CD4-positive, alpha-beta T cell treated with Interleukin-17A for 1 hour (primary cell): Measurements from ENCODE around the gene CC2D1A.

Experiments
- DNase-seq: peaks from one replicate; pipeline ENCODE4 v3.0.0-alpha.2; 2020

CC2D1A gene

DNA sequence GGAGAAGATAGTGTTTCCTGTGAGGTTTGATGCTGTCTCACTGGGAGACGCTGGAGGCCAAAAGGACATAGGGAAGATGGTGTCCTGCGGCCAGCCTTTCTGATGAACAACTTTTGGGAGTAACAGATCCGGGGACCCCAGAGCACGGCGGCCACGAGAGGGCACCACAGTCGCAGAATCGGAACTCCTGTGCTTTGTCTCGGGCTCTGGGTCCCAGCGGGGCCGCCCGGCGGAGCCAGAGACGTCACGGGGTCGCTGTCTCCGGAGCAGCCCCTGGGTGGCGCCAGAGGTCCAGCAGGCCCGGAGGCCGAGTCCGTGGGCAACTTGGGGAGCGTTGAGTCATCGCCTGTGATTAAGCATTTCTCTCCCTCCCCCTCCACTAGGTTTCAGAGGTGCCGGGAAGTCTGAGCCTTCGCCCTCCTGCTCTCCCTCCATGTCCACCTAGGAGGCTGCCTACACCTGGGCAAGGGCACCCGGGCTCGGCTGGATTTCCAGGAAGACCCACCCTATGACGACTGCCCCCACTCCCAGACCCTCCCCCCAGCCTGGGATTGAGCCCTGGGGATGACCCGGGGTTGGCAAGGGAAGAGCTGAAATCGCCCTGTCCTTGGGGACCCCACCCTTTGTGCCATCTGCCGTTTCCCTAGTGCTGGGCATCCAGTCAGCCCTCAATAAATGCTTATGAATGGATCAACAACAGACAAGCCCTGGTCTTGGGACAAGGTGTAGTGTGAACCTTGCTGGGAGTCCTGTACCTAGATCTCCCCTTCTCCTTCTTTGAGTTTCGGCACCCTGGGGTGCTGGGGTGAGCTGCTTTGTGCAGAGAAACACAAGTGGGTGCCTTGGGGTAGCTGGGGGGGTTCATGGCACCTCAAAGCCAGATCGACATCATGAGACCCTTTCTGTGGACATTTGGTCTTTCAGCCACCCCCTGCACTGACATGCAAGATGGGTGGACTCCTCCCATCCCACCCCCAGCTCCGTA is 25.6 kb upstream of the CC2D1A start:
- DNase-seq, result peak; percentile 98

DNA sequence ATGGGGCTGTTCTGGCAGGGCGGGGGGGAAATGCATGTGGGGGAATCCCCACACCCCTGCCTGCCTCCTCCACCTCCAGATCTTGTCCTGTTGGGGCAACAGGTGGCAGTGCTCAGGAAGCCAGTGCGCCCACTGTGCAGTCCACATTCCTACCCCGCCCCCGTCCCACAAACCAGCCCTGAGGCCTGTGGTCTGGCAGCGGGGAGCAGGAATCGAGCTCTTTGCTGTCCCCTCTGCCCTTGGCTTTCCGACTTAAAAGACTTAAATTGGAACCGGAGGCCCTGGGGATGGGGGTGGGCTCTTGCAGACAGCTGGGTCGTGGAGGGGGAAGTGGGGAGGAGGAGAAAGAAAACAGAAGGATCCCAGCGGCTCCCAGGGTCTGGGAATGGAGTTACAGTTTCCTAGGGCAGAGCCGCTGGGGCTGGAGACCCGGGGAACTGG is 24.7 kb upstream of the CC2D1A start:
- DNase-seq, result peak; percentile 41

DNA sequence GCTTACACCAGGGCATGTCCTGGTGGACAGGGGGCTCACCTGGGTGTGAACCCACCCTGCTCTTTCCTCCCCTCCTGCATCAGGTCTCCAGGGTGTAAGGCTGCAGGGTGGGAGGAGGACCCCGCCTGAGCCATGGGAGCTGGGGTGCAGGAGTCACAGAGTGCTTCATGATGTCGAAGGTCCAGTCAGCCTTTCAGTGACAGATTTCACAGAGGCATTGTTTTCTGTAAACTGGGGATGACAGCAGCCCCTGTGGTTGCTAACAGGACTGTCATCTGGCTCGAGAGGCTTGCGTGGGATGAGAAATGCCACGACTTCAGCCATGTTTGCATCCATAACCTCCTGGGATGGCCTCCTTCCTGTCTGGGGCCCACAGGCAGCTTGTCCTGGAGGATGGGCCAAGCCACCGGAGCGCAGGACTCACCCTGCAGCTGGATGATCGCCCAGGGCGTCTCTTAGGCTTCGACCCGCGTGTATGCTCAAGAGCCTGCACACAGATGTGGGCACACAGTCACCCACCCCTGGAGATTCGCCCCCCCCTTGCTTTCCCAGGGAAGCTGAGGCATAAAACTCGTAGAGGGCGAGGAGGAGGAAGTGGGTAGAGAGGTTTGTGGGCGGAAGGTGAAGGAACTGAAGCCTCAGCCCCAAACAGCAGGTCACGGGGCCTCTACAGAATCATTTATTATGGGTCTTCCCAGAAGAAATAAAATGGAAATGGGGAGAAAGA is 24.1 kb upstream of the CC2D1A start:
- peak; percentile 60 for DNase-seq

DNA sequence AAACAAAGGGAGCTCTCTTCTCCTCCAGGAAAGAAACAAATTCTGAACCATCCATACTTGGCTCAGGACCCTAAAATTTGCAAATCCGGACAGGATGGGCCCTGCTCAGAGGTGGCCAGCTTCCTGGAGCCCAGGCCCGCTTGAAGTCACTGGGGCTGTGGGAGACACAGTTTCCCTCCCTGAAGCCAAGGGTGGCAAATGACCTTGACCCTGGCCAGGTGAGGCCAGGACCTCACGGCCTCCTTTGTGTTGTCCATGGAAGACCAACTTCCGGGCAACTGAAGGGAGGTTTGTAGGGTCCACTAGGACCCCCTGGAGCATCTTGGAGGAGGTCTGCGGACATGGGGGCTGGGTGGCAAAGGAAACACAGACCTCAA is 23.6 kb upstream of the CC2D1A start:
- DNase-seq, result no peak

DNA sequence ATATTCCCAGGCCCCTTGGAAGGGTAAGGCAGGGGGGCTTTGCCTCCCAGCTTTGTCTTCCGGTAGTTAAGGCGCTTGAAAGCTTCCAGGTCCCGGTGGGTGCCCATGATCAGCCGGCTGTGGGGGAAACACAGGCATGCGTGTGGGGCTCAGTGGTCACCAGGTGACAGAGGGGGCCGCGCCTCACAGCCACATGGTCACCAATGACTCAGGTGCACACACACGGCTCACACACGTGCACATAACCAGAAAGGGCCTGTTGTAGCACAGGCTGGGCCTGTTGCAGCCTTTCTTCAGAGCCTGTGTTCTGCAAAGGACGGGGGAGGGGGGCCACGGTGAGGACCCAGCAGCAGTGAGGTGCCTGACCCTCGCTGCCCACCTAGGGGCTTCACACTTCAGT is 23.2 kb upstream of the CC2D1A start:
- no peak for DNase-seq

DNA sequence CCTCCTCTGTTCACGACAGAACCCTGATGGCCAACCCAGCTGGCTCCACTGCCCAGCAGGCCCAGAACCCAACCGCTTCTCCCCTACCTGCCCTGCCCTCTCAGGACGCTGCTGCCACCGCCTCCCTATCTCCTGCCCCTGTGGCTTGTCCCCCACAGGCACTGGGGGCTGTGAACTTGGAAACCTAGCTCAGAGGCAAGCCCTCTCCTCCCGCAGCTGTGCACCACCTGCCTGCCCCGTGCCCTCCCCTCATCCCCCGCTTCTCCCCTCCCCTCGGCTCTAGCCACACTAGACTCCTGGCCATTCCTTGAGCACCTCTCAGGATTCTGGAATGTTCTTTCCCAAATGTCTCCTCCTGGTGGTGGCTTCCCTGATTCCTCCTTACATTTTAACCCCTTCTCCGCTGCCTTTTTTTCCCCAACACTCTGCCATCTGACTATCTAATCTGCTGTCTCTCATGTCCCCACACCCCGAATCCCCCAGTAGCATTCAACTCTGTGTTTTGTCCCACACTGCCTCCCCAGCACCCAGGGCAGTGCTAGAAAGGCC is 22.4 kb upstream of the CC2D1A start:
- DNase-seq, result no peak

DNA sequence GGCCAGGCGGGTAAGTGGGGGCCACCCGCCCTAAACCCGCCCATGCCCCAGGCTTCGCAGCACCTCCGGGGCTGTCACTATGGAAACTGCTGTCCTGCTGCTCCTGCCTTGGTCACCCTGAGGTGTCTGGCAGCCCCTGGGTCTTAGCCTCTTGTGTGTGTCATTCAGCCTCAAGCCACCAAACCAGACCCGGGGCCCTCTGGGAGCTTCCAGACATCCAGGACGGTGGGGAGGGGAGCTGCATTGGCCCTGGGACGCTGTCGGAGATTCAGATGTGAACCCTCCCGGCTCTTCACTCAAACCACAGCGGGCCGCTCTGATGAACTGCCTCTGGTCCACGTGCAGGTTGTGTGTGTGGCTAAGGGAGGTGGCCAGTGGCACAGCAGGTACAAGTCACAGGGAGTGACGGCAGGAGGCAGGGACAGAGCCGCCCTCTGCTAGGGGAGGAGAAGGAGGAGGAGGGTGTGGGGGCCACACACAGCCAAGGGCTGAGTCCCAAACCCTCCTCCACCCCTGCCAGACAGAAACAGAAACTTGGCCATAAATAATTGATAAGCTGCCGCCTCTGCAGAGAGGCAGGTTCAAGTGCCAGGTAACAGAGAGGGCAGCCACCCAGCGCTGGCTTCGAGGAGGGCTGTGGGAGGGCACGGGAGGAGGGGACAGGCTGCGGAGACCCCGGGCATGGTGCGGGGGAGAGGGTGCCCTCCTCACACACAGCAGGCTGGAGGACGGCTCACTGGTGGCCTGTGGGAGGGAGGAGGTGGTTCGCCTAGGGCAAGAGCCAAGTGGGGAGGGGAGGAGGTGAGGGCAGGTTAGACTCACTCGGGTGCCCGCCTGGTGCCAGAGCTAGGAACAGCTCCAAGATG is 21.0 kb upstream of the CC2D1A start:
- no peak for DNase-seq

DNA sequence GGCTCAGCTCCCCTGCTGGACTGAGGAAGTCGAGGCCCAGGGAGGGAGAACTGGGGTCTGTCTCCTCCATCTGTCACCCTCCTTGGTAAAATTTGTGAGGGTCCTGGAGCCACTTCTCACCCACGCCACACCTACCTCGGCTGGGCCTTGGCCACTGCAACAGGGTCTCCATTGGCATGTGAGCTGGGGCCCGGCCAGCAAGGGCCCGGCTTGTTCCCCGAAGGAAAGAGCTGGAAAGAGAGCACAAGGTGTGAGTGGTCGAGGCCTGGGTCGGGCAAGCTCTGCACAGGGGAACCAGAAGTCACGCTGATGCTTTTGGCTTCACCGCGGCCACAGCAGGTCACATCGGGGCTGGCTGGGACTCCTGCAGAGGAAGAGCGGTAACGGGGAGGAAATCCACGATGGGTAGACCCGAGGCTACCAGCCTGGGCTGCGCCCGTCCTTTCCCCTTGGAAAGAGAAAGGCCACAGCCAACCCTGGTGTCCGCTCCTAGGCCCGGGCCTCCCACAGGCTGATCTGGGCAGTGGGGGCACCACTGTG is 20.1 kb upstream of the CC2D1A start:
- no peak for DNase-seq

DNA sequence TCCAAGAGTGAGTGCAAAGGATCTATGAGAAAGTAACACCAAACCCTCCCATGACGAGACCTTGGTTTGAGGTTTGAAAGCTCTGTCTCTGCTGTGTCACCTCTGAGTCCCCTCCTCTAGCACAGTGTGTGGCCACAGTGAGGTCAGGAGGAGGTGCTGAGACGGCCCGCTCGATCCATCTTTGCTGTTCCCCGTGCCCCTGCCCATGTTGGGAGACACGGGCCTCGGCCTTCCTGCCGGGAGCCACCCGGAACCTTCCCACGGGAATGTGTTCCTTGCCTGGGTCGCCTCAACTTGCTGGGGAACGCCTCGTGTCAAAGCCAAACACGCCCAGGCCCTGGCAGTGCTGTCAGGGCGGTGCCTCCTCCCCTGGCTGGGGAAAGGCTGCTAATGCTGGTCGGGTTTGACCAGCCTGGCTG is 19.0 kb upstream of the CC2D1A start:
- DNase-seq, result peak; percentile 65

DNA sequence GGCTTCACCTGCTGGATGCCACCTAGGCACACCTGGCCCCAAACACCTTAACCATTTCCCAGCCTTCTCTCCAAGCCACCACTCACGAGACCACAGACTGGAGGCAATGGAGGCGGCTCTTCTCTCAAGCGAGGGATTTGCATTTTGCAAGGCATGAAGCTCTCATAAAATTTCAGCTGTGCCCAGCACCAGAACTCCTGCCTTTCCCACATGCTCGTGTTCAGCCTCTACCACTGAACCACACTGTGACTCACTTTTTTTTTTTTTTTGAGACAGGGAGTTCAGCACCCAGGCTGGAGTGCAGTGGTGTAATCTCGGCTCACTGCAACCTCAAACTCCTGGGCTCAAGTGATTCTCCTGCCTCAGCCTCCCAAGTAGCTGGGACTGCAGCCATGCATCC is 18.5 kb upstream of the CC2D1A start:
- peak; percentile 10 for DNase-seq

DNA sequence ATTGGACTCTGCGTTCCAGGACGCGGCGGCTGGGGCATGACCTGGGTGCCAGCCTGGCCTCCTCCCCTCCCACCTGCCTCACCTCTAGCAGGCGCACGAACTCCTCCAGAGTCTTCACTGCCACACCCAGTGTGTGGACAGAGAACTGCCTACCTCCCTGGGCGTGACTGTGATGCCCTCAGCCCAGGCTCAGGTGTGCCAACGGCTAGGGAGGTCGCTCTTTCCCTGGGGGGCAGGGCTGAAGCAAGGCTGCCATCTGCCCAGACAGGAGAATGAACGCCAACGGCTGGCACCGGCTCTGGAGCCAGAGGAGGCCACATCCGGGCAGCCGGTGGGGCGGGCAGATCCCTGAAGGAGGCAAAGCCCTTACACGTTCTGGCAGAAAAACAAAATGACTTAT is 17.7 kb upstream of the CC2D1A start:
- DNase-seq, result no peak

DNA sequence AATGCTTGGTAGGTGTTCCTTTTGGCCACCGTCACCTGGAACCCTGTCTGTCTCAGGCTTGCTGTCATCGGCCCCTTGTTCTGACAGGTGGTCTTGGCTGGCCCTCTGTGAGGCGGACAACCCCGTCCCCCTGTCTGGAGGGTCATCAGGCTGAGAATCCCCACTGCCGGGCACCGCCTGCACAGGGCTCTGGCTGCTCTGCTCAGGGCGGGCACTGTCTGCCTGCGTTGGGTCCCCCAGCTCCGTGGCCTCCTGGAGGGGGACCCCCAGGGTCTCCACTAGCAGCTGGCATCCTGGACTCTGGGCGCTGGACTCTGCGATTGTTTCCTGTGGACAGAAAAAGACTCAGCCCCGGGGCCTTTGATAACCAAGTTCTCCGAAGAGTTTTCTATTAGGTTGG is 15.9 kb upstream of the CC2D1A start:
- DNase-seq, result no peak

DNA sequence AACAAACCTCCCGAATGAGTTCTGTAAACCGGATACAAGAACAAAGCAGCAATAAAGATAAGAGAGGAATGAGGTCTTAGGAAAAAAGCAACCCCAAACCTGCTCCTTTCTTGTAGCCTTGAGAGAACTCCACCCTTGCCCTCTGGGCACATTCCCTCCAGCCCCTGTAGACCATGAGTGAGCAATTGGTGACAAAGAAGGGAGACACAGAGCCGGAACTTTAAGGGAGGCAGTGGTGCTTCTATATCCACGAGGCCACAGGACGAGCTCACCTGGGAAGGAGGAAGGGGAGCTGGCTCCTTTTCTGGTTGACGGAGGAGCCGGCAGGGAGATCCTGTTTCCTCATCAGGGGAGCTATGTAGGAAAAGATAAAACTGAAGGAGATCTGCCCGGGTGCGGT is 13.1 kb upstream of the CC2D1A start:
- no peak for DNase-seq

DNA sequence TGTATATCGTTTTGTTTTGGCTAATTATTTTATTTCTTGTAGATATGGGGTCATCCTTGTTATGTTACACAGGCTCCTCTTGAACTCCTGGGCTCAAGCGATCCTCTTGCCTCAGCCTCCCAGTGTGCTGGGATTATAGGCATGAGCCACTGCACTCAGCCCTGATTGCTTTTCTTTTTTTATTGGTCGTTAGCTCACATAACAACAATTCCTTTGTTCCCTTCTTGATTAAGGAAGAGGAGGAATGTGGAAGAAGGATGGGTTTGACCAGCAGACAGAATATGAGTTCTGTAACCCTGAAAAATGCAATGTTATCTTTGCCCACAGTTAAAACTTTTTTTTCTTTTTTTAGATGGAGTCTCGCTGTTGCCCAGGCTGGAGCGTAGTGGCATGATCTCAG is 11.4 kb upstream of the CC2D1A start:
- DNase-seq, result no peak

DNA sequence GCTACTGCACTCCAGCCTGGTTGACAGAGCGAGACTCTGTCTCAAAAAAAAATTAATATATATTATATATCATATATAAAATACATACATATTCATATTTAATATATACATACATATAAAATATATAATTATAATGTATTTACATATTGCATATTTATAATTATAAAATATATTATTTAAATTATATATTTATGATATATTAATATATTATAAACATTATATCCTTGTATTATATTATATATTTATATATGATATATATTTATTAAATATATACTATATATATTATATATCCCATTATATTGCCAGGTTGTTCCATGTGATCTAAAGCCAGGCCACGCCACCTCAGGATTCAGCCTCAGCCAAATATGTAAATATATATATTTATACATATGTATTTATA is 9.8 kb upstream of the CC2D1A start:
- no peak for DNase-seq

DNA sequence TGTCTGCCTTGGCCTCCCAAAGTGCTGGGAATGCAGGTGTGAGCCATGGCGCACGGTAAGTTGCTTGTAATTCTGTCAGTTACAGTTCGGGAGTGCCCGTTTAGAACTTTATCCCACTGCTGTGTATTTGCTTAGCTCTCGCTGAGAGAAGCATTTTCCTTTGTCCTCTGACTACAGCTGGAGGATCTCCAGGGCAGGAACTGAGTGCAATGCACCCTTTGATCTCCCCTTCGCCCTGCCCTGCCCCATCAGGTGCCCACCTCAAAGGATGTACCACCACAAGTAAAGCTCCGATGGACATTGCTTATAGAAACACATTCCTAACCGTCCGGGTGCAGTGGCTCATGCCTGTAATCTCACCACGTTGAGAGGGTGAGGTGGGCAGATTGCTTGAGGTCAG is 6.6 kb upstream of the CC2D1A start:
- DNase-seq, result no peak

DNA sequence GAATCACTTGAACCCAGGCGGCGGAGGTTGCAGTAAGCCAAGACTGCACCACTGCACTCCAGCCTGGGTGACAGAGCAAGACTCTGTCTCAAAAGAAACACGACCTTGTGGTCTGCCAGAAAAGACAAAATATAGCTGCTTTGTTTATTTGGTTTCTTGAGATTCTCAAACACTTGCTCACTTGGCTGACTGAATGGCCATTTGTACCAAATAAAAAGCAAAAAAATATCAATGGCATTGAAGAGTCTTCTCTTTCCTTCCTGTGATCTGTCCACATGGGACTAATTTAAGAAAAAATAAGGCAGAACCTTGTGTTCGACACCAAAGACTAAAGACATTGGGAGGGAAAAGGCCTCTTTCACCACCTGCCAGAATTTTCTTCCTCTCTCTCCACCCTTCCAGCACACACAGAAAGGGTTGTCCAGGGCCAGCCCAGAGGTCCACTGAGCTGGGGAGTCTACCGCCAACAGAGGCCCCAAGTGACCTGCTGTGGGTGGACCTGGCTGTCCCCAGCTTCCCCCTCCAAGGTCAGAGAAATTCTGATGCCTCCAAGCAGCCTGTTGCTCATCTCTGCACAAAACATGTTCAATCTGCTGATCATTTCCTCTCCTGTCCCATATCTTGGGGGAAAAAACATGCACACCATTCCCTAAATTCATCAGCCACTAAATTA is 6.0 kb upstream of the CC2D1A start:
- DNase-seq, result no peak

DNA sequence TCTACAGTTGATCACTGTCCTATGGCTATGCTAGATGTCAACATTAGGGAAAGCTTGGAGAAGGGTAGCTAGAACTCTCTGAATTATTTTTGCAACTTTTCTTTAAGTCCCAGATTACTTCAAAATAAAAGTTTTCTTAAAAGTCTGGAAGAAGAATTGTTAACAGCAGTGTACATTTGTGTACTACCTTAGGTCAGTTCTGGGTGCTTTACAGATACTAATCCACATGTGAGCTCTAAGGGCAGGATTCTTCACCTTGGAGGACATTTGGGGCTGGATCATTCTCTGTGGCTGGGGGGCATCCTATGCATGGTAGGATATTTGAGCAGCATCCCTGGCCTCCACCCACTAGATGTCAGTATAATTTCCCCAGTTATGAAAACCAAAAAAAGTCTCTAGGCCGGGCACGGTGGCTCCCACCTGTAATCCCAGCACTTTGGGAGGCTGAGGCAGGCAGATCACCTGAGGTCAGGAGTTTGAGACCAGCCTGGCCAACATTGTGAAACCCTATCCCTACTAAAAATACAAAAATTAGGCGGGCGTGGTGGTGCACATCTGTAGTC is 2.9 kb upstream of the CC2D1A start:
- peak; percentile 57 for DNase-seq

DNA sequence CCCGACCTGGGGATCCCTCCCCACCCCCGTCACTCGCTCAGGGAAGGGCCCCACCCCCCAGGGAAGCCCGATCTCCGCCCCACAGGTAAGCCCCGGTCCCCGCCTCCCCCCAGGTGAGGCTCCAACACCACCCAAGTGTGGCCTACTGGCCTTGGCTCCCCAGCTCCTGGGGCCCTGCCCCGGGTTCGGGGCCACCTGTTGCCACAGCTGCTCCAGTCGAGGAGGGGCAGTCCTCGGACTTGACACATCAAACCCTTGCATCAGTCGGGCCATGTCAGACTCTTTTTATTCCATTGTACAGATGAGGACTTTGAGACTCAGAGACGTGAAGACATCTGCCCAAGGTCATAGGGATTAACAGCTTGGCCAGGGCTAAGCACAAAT is 512 bp downstream of the CC2D1A start:
- peak; percentile 45 for DNase-seq

DNA sequence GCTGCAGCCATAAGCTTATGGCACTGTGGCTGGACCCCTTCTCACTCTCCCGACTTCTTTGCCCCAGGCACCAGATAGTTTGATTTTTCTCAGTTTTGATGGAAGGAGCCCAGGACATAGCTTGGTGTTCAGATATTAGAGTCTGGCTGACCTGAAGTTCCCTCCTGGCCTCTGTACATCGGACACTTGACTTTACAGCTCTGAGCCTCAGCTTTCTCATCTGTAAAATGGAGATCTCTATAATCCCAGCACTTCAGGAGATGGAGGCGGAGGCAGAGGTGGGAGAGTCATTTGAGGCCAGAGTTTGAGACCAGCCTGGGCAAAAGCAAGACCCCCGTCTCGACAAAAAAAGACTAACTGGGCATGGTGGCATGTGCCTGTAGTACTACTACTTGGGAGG is 909 bp downstream of the CC2D1A start:
- DNase-seq, result no peak

DNA sequence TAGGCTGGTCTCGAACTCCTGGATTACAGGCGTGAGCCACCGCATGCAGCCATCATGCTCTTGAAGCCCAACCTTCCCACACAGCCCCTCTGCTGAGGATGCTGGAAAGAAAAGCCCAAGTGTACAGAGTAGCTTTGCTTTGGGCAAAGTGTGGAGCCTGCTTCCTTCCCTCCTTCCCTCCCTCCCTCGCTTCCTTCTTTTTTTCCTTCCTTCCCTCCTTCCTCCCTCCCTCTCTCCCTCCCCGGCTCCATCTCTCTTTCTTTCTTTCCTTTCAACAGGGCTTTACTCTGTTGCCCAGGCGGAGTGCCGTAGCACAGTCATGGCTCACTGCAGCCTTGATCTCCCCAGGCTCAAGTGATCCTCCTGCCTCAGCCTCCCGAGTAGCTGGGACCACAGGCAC is 2.7 kb downstream of the CC2D1A start:
- no peak for DNase-seq

DNA sequence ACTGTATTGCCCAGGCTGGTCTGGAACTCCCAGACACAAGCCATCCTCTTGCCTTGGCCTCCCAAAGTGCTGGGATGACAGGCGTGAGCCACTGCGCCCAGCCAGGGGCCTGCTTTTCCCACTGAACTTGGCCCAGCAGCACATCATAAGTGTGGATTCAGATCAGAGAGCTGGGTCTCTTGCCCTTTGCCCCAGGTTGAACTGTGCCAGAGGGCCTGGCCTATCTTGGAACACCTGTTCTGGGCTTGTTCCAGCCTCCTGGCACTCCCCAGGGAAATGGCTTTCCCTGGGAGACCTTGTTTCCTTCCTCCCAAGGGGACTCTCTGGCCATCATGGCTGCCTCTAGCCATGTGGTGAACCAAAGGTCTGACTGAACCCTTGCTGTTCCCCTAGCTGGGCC is 3.4 kb downstream of the CC2D1A start:
- no peak for DNase-seq
